PC-9 (cell line): ENCODE results near the gene PIH1D1.

ENCODE experiments used
- CTCF ChIP-seq: fragments of 200-600 bp; sonication (generic); conservative IDR thresholded peaks from 2 replicates; pipeline ENCODE4 v1.6.1; 2017; ENCODE audit warnings: mixed run types, antibody characterized with exemption, mild to moderate bottlenecking, moderate library complexity
- EZH2 ChIP-seq: fragments of 200-600 bp; sonication (generic); IDR thresholded peaks from 2 replicates; pipeline ENCODE4 v1.8.0; 2017; ENCODE audit warnings: antibody characterized with exemption, low read depth

- TF ChIP-seq CTCF (peak; percentile 12; the same call in 1 of the 2 replicates), EZH2 (no peak)
Measured at GRCh38 chr19:49496574-49497008, 45.0 kb upstream of the PIH1D1 start.
